KMS-11 (cell line): ENCODE results near the gene DGAT2.

Source experiments
- H2AFZ ChIP-seq: fragments of 200-600 bp; sonication (generic); 2 replicates; pipeline ENCODE4 v1.6.1; 2016; ENCODE audit warnings: antibody characterized with exemption, mixed run types, low read depth
- H3K27ac ChIP-seq: fragments of 200-600 bp; sonication (generic); 2 replicates; pipeline ENCODE4 v1.6.1; 2016; ENCODE audit warnings: mild to moderate bottlenecking, mixed run types
- H3K27me3 ChIP-seq: fragments of 200-600 bp; sonication (generic); 2 replicates; pipeline ENCODE4 v1.6.1; 2017; ENCODE audit warnings: mild to moderate bottlenecking, low read depth, mixed run types, moderate library complexity; ENCODE audit not compliant: insufficient read depth
- H3K36me3 ChIP-seq: fragments of 200-600 bp; sonication (generic); 2 replicates; pipeline ENCODE4 v1.6.1; 2017; ENCODE audit warnings: mild to moderate bottlenecking, mixed run types; ENCODE audit not compliant: insufficient read depth
- H3K4me1 ChIP-seq: fragments of 200-600 bp; sonication (generic); 2 replicates; pipeline ENCODE4 v1.6.1; 2016; ENCODE audit warnings: mild to moderate bottlenecking, low read depth, mixed run types; ENCODE audit not compliant: poor library complexity, severe bottlenecking
- H3K4me2 ChIP-seq: fragments of 200-600 bp; sonication (generic); 2 replicates; pipeline ENCODE4 v1.7.0; 2016; ENCODE audit warnings: mild to moderate bottlenecking, mixed run types
- H3K4me3 ChIP-seq: fragments of 200-600 bp; sonication (generic); IDR thresholded peaks from 2 replicates; pipeline ENCODE4 v1.6.1; 2017; ENCODE audit warnings: low read depth, low read length, mixed read lengths; ENCODE audit not compliant: insufficient read depth
- H3K79me2 ChIP-seq: fragments of 200-600 bp; sonication (generic); 2 replicates; pipeline ENCODE4 v1.6.1; 2016; ENCODE audit warnings: low read depth, mixed run types; ENCODE audit not compliant: insufficient read depth
- H3K9ac ChIP-seq: fragments of 200-600 bp; sonication (generic); 2 replicates; pipeline ENCODE4 v1.6.1; 2016; ENCODE audit warnings: mild to moderate bottlenecking, mixed run types
- H4K20me1 ChIP-seq: fragments of 200-600 bp; sonication (generic); 2 replicates; pipeline ENCODE4 v1.6.1; 2016; ENCODE audit warnings: mild to moderate bottlenecking, mixed run types; ENCODE audit not compliant: insufficient read depth
- TF ChIP-seq, protein P1 (sequence below): fragments of 200-600 bp; sonication (generic); conservative IDR thresholded peaks from 2 replicates; pipeline ENCODE4 v1.6.1; 2017; ENCODE audit warnings: low read depth, mild to moderate bottlenecking, antibody characterized with exemption, low read length, moderate library complexity, mixed read lengths

Gene DGAT2

DNA sequence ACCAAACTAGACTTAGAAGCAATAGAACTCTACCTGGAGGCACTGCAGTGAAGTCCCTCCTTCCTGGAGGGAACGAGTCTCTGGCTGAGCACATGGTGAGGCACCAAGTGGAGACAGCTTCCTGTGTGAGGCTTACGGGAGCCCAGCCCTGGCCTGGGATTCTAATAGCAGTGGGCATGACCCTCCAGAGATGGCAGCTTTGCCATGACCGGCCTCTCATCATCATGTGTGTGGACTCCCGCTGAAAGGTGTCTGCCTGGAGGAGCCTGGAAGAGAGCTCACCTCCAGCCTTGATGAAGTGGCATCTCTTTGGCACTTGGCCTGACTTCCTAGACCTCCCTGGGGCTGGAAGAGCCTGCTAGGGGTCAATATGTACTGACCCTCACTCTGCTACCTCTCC, 8.0 kb downstream of the DGAT2 start:
- no peaks in the 10 kb centered on the region for H3K36me3 ChIP-seq
- H3K27me3 ChIP-seq, result no peaks in the 10 kb centered on the region
- no peak overlapping the region for H3K9ac ChIP-seq
- no peak overlapping the region for H3K27ac ChIP-seq
- TF ChIP-seq, protein P1, sequence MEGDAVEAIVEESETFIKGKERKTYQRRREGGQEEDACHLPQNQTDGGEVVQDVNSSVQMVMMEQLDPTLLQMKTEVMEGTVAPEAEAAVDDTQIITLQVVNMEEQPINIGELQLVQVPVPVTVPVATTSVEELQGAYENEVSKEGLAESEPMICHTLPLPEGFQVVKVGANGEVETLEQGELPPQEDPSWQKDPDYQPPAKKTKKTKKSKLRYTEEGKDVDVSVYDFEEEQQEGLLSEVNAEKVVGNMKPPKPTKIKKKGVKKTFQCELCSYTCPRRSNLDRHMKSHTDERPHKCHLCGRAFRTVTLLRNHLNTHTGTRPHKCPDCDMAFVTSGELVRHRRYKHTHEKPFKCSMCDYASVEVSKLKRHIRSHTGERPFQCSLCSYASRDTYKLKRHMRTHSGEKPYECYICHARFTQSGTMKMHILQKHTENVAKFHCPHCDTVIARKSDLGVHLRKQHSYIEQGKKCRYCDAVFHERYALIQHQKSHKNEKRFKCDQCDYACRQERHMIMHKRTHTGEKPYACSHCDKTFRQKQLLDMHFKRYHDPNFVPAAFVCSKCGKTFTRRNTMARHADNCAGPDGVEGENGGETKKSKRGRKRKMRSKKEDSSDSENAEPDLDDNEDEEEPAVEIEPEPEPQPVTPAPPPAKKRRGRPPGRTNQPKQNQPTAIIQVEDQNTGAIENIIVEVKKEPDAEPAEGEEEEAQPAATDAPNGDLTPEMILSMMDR, result no peak
- peaks cover 3% of the 10 kb centered on the region; the same call in 1 of the 2 replicates for H3K79me2 ChIP-seq
- H4K20me1 ChIP-seq, result no peaks in the 10 kb centered on the region
- no peak overlapping the region for H3K4me2 ChIP-seq
- H2AFZ ChIP-seq, result no peak overlapping the region
- H3K4me3 ChIP-seq, result no peak overlapping the region
- H3K4me1 ChIP-seq, result no peaks in the 10 kb centered on the region

DNA sequence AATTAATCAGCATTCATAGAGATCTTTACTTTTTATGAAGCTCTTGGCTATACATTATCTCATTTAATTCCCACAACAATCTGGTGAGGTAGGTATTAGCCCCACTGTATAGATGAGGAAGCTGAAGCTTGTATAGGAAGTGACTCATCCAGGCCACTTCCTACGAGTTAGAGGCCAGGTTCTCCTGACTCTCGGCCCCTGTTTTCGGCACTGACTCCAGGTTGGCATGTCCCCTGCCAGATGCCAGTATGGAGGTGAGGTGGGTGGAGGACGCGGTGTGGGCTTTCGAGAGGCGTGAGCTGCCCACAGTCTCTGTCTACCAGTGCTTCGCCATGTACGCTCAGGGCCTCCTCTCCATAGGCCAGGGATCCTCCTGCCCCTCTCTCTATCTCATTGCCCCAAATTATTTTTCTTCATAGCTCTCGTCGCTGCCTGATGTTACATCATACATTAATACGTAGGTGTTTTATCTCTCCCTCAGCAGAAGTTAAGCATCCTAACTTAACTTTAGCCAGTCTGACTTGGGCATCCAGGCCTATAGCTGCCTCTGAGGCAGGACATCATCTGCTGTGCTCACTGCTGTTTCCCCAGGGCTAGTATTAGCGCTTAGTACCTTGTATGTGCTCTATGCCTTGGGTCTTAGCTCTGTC, 9.0 kb downstream of the DGAT2 start:
- Histone ChIP-seq H3K4me1 (no peaks in the 10 kb centered on the region), H3K4me2 (no peak overlapping the region), H4K20me1 (no peaks in the 10 kb centered on the region)

DNA sequence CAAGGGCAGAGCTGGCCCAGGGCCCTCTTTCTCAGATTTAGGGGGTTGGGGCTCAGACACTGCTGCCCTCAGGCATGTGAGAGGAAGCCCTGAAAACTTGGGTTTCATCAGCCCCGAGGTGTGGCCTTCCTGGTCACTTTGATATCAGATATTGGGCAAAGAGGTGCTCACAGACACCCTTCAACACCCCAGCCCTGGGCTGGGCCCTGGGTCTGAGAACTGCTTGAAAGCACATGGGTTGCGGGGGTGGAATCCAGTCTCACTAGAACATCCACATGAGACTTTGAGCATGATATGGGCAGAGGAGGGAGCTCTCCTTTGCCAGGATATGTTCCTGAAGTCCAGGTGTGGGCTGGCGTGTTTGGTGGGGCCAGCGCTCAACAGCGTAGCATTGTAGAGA, 10.4 kb downstream of the DGAT2 start:
- no peaks in the 10 kb centered on the region for H3K36me3 ChIP-seq
- H3K27ac ChIP-seq, result no peak overlapping the region
- H3K4me1 ChIP-seq, result no peaks in the 10 kb centered on the region
- no peak overlapping the region for H3K9ac ChIP-seq
- TF ChIP-seq, protein P1, result no peak
- no peaks in the 10 kb centered on the region for H3K27me3 ChIP-seq
- H2AFZ ChIP-seq, result no peak overlapping the region
- H4K20me1 ChIP-seq, result no peaks in the 10 kb centered on the region
- no peak overlapping the region for H3K4me3 ChIP-seq
- no peak overlapping the region for H3K4me2 ChIP-seq
- no peaks in the 10 kb centered on the region for H3K79me2 ChIP-seq

More for the DNA sequence above, 9.0 kb downstream of the DGAT2 start:
- Histone ChIP-seq H3K36me3 (no peaks in the 10 kb centered on the region), H3K79me2 (no peaks in the 10 kb centered on the region), H3K9ac (no peak overlapping the region), H3K4me3 (no peak overlapping the region), H3K27ac (no peak overlapping the region), H2AFZ (no peak overlapping the region), H3K27me3 (no peaks in the 10 kb centered on the region)
- TF ChIP-seq, protein P1, result no peak

DNA sequence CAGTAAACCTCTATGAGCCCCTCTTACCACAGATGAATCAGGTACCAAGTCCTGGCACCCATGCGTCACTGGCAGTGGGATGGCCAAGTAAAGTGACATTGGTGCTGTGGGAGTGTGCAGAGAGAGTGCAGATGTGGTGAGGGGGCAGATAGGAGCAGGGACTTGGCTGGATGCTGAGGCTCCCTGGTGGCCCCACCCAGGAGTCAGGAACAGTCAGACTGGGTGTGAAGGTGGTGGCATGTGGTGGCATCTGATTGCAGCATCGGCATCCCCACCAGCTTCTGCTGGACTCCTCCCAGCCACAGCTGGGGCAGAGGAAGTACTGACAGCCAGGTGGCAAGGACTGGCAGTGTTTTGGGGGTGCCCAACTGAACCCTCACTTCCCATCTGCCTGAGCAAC, 11.4 kb downstream of the DGAT2 start:
- no peak overlapping the region for H3K4me3 ChIP-seq
- TF ChIP-seq, protein P1, result no peak
- no peaks in the 10 kb centered on the region for H3K36me3 ChIP-seq
- no peak overlapping the region for H3K4me2 ChIP-seq
- no peaks in the 10 kb centered on the region for H3K27me3 ChIP-seq
- H3K9ac ChIP-seq, result no peak overlapping the region
- H3K27ac ChIP-seq, result no peak overlapping the region
- H4K20me1 ChIP-seq, result no peaks in the 10 kb centered on the region
- H3K79me2 ChIP-seq, result no peaks in the 10 kb centered on the region
- no peaks in the 10 kb centered on the region for H3K4me1 ChIP-seq
- H2AFZ ChIP-seq, result no peak overlapping the region
